Natural killer cell (primary cell): ENCODE measurements around the gene LGI4. TPM values are rescaled to one million over a fixed set of nuclear protein-coding genes. Genes with fewer than 3 reads are reported as not detected.

Experiments
- ATAC-seq, 3 donors: fragments of 150-1000 bp in 2 of 3; fragments of 200-7000 bp in 1 of 3; cut with Tn5 transposase; 1 replicate in 1 of 3; 2 replicates in 2 of 3; pipeline ENCODE4 v1.10.0; 2021; ENCODE audit warnings: mild to moderate bottlenecking in 2 of 3, moderate library complexity in 2 of 3
- DNase-seq, 2 donors: peaks; one replicate each; pipeline versions ENCODE4 v3.0.0 to v3.0.0-alpha.2; 2013 to 2021; ENCODE audit warnings: mixed read lengths in 1 of 2
- H3K27ac ChIP-seq: one replicate; pipeline ENCODE4 v1.5.1; 2013; ENCODE audit warnings: mild to moderate bottlenecking, low read length
- H3K27me3 ChIP-seq: one replicate; pipeline ENCODE4 v1.6.1; 2013; ENCODE audit warnings: low read length; ENCODE audit not compliant: control insufficient read depth, insufficient read depth
- H3K36me3 ChIP-seq: one replicate; pipeline ENCODE4 v1.6.1; 2013; ENCODE audit warnings: low read length; ENCODE audit not compliant: control insufficient read depth, insufficient read depth
- H3K4me1 ChIP-seq: one replicate; pipeline ENCODE4 v1.6.1; 2013; ENCODE audit warnings: low read length; ENCODE audit not compliant: control insufficient read depth, insufficient read depth
- H3K4me3 ChIP-seq: one replicate; pipeline ENCODE4 v1.5.1; 2013; ENCODE audit warnings: low read length
- H3K9me3 ChIP-seq: one replicate; pipeline ENCODE4 v1.6.1; 2013; ENCODE audit warnings: low read length; ENCODE audit not compliant: control insufficient read depth, insufficient read depth
- H3K27ac Mint-ChIP-seq, 2 donors: one replicate each; pipeline ENCODE4 v1.8.0; 2022; ENCODE audit warnings: mild to moderate bottlenecking in 2 of 2, mixed read lengths in 2 of 2, moderate library complexity in 1 of 2
- H3K27me3 Mint-ChIP-seq, 2 donors: one replicate each; pipeline ENCODE4 v1.8.0; 2022; ENCODE audit warnings: low read depth in 2 of 2, mixed read lengths in 2 of 2
- H3K36me3 Mint-ChIP-seq: one replicate; pipeline ENCODE4 v1.8.0; 2022; ENCODE audit warnings: mixed read lengths
- H3K4me1 Mint-ChIP-seq, 2 donors: one replicate each; pipeline ENCODE4 v1.8.0; 2022; ENCODE audit warnings: mixed read lengths in 2 of 2
- H3K4me3 Mint-ChIP-seq: one replicate; pipeline ENCODE4 v1.8.0; 2022; ENCODE audit warnings: mild to moderate bottlenecking, moderate library complexity, mixed read lengths
- H3K9me3 Mint-ChIP-seq, 2 donors: one replicate each; pipeline ENCODE4 v1.8.0; 2022; ENCODE audit warnings: mixed read lengths in 2 of 2
- CTCF ChIP-seq: fragments of 200-600 bp; IDR thresholded peaks from one replicate; pipeline ENCODE4 v1.8.0; 2022; ENCODE audit warnings: antibody characterized with exemption
- WGBS: methylation state at CpG from one replicate; pipeline ENCODE4 v1.1.7; 2013; ENCODE audit warnings: missing lambda C conversion rate; ENCODE audit not compliant: insufficient coverage; 5-methylcytosine and 5-hydroxymethylcytosine counted together
- intact Hi-C: fragments of 100-400 bp; cut with micrococcal nuclease; formaldehyde crosslinking; loops from one replicate; pipeline ENCODE4 v1.14.2; 2022
- total RNA-seq, 4 donors: library from RNA; stranded (reverse); fragments of 120-200 nt in 1 of 4; gene quantifications; one replicate each; pipeline versions ENCODE4 v1.2.3 to v1.2.4, GENCODE V29; 2013 to 2022

The LGI4 gene
- total RNA-seq, 3 donors from 2014 or later (not counting 1 experiment from before 2014, with no cell fraction given), result 0.49 to 0.72 TPM; not detected in 1

DNA sequence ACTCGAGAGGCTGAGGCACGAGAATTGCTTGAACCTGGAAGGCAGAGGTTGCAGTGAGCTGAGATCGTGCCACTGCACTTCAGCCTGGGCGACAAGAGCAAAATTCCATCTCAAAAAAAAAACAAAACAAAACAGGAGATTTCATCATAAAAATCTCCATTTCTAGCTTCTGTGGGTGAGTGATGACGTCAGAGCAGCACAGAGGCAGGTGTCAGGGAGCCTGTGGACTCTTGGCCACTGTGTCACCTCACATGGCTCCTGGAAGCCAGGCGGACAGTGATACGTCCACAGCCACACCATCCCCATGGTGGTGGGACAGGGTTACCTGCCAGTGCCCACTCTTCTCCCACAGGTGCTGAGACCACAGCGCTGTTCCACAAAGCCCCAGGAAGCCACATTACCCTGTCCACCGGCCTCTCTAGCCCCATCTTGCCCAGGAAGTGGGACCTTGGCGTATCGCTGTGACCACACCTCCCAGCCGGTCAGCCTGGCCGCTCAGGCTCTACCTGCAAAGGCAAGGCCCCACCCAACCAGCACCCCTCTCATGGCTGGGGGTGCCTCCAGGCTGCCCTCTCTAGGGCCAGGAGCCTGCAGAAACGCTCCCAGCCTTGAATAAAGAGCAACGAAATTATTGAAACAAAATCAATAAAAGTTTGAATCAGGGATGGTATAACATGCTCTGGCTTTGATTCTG, 21.7 kb downstream of the LGI4 start:
- Histone ChIP-seq H3K9me3 (no peaks in the 10 kb centered on the region), H3K36me3 (no peaks in the 10 kb centered on the region), H3K27ac (no peak overlapping the region), H3K27me3 (peaks cover 5% of the 10 kb centered on the region), H3K4me1 (peaks cover 7% of the 10 kb centered on the region), H3K4me3 (no peak overlapping the region)
- no peak overlapping the region for H3K4me3 Mint-ChIP-seq
- H3K27me3 Mint-ChIP-seq, result peaks cover 0 to 6% of the 10 kb centered on the region in 2 donors
- H3K27ac Mint-ChIP-seq, result no peak overlapping the region
- peaks cover 6 to 8% of the 10 kb centered on the region in 2 donors for H3K4me1 Mint-ChIP-seq
- no peaks in the 10 kb centered on the region for H3K9me3 Mint-ChIP-seq
- no peak for TF ChIP-seq CTCF
- DNase-seq (no peak), ATAC-seq (no peak)
- no peaks in the 10 kb centered on the region for H3K36me3 Mint-ChIP-seq
- intact Hi-C loops, result no loop called here
- WGBS, result 64% methylated on average over 15 of the region's 15 CpGs

DNA sequence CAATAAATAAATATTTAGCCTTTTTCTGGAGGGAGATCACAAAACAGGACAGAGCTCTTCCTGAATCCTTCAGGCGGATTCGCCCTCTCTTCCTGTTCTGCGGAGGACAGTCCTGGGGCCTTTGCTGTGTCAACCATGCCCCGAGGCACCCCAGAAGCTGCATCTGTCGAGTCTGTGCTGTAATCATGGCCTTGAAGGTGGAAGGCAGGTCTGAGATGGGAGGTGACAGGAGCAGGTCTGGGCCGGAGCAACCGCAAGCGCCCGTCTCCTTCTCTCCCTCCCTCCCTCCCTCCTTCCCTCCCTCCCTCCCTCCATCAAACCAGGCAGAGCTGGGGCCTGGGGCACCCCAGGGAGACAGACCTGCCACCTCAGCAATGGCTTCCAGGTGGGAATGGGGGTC, 23.9 kb downstream of the LGI4 start:
- H3K27me3 ChIP-seq, result peaks cover 5% of the 10 kb centered on the region
- H3K36me3 ChIP-seq, result no peaks in the 10 kb centered on the region
- no peak for DNase-seq
- Mint-ChIP-seq H3K9me3 (no peaks in the 10 kb centered on the region), H3K4me3 (no peak overlapping the region), H3K27ac (no peak overlapping the region), H3K4me1 (peaks cover 6 to 8% of the 10 kb centered on the region in 2 donors), H3K36me3 (no peaks in the 10 kb centered on the region), H3K27me3 (peaks cover 0 to 6% of the 10 kb centered on the region in 2 donors)
- WGBS, result 81% methylated on average over 5 of the region's 9 CpGs
- no peak for TF ChIP-seq CTCF
- intact Hi-C loops, result no loop called here
- H3K27ac ChIP-seq, result no peak overlapping the region
- no peak overlapping the region for H3K4me3 ChIP-seq
- H3K4me1 ChIP-seq, result peaks cover 7% of the 10 kb centered on the region
- peaks cover 2% of the 10 kb centered on the region for H3K9me3 ChIP-seq
- ATAC-seq, result no peak

DNA sequence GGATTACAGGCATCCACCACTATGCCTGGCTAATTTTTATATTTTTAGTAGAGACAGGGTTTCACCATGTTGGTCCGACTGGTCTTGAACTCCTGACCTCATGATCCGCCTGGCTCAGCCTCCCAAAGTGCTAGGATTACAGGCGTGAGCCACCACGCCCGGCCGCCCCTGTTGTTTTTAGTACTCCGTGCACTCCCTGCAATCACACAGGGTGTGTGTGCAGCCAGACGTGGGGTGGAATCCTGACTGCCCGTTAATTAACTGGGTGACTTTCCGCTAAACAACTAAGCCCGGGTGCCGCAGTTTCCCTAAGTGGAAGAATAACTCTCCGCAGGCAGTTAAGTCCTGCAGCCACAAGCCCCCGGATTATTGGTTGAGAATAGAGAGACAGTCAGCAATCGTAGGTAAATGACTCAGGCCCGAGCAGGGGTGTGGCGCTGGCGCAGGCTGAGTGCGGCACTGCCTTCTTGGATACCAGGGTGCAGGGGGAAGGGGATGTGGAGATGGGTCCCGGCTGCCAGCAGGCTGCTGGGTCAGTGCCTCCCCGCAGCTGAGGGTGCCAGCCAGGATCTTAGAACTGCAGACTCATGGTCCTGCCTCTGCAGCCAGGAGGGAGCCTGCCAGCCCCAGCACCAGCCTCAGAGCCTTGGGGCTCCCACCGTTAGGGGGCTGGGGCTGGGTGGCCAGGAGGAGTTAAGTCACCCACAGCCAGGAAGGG, 25.3 kb downstream of the LGI4 start:
- WGBS, result 68% methylated on average over 22 of the region's 22 CpGs
- Histone ChIP-seq H3K27me3 (peaks cover under 1% of the 10 kb centered on the region), H3K36me3 (no peaks in the 10 kb centered on the region), H3K4me3 (no peak overlapping the region), H3K9me3 (peaks cover 5% of the 10 kb centered on the region), H3K4me1 (peaks cover 2% of the 10 kb centered on the region), H3K27ac (no peak overlapping the region)
- H3K4me3 Mint-ChIP-seq, result no peak overlapping the region
- peaks cover 3% of the 10 kb centered on the region in 2 donors for H3K4me1 Mint-ChIP-seq
- H3K9me3 Mint-ChIP-seq, result no peaks in the 10 kb centered on the region
- peaks cover 0 to 6% of the 10 kb centered on the region in 2 donors for H3K27me3 Mint-ChIP-seq
- DNase-seq (no peak), ATAC-seq (no peak)
- no peaks in the 10 kb centered on the region for H3K36me3 Mint-ChIP-seq
- no peak overlapping the region for H3K27ac Mint-ChIP-seq
- intact Hi-C loops, result no loop called here
- no peak for TF ChIP-seq CTCF
